Esophagus muscularis mucosa (tissue), 3 donors: ENCODE results near the gene SLC25A29.

Source experiments
- POLR2AphosphoS5 ChIP-seq, 2 donors: sonication (generic); formaldehyde crosslinking; IDR thresholded peaks; one replicate each; pipeline ENCODE4 v1.6.1; 2017; ENCODE audit warnings: antibody characterized with exemption in 2 of 2
- TF ChIP-seq, protein P1 (sequence below), 3 experiments: fragments of 200-600 bp in 2 of 3; fragments of 450-650 bp in 1 of 3; sonication (generic) in 2 of 3; IDR thresholded peaks; one replicate each; pipeline ENCODE4 v1.5.1; 2017 to 2019; ENCODE audit warnings: antibody characterized with exemption in 3 of 3, mild to moderate bottlenecking in 2 of 3, moderate library complexity in 1 of 3

DNA sequence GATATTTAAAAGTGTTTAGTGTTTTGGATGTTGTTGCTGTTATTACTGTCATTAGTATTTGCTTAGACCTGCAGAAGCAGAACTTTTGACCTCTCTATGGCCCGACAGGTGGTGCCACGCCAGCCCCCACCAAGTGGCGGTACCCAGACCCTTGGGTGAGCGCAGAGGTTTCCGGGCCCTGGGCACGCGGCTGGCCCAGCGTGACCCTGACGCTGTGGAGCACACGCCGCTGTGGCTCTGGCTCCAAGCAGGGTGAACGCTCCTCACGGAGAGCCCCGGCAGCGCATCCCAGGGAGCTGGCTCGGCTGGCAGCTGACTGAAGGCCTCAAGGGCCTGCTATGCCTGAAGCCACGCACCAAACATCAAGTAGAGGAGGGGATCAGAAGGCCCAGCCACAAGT, 39.5 kb upstream of the SLC25A29 start:
- TF ChIP-seq, protein P1, sequence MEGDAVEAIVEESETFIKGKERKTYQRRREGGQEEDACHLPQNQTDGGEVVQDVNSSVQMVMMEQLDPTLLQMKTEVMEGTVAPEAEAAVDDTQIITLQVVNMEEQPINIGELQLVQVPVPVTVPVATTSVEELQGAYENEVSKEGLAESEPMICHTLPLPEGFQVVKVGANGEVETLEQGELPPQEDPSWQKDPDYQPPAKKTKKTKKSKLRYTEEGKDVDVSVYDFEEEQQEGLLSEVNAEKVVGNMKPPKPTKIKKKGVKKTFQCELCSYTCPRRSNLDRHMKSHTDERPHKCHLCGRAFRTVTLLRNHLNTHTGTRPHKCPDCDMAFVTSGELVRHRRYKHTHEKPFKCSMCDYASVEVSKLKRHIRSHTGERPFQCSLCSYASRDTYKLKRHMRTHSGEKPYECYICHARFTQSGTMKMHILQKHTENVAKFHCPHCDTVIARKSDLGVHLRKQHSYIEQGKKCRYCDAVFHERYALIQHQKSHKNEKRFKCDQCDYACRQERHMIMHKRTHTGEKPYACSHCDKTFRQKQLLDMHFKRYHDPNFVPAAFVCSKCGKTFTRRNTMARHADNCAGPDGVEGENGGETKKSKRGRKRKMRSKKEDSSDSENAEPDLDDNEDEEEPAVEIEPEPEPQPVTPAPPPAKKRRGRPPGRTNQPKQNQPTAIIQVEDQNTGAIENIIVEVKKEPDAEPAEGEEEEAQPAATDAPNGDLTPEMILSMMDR (IDR thresholded peaks at IDR 0.05) = no peak
- TF ChIP-seq POLR2AphosphoS5 (IDR thresholded peaks at IDR 0.05) = no peak
